GM10248 (cell line): Measurements from ENCODE around the gene RAP2A.

Experiments used
- CTCF ChIA-PET: fragments of 300-600 bp; sonication (Branson Sonifier 250); formaldehyde crosslinking; extraction: SDS; loops from one replicate; lab custom pipeline; 2021; ENCODE audit warnings: antibody characterized with exemption; lab: Yijun Ruan, JAX
- POLR2A ChIA-PET: fragments of 350-650 bp; sonication (Branson Sonifier 250); formaldehyde crosslinking; extraction: SDS; loops from one replicate; lab custom pipeline; 2020; ENCODE audit warnings: antibody characterized with exemption; lab: Yijun Ruan, JAX
- DNase-seq: peaks from one replicate; pipeline ENCODE4 v3.0.0; 2012; ENCODE audit errors: extremely low spot score
- TF ChIP-seq, protein P1 (sequence below): IDR thresholded peaks from 2 replicates; pipeline ENCODE4 v1.5.1; 2012; ENCODE audit warnings: mild to moderate bottlenecking, low read depth; ENCODE audit errors: extremely low read depth, missing control alignments, control extremely low read depth

Gene RAP2A

DNA sequence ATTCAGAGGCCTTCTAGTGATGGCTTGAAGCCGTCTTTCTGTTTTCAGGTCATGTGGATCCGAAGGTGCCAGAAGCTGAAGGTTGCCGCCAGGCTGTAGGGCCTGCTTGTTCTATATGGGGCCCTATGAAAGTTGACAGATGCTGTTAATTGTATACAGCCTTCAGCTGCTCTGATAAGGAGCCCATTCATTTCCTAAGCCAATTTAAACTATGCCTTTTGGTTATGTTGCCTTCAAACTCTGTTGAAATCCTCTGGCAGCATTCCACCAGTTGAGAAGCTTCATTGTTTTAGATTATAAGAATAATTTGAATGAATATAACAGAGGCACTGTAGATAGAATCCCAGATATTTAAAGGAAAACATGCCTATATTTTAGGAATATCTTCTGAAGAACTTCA is 34.4 kb downstream of the RAP2A start:
- CTCF ChIA-PET: interaction anchor here (1.1 to 1.5 kb wide), 5 partner anchors 11 to 27 kb away, joined by 3 to 4 read pairs (median 3); no protein-coding TSS in a partner anchor
- TF ChIP-seq, protein P1, sequence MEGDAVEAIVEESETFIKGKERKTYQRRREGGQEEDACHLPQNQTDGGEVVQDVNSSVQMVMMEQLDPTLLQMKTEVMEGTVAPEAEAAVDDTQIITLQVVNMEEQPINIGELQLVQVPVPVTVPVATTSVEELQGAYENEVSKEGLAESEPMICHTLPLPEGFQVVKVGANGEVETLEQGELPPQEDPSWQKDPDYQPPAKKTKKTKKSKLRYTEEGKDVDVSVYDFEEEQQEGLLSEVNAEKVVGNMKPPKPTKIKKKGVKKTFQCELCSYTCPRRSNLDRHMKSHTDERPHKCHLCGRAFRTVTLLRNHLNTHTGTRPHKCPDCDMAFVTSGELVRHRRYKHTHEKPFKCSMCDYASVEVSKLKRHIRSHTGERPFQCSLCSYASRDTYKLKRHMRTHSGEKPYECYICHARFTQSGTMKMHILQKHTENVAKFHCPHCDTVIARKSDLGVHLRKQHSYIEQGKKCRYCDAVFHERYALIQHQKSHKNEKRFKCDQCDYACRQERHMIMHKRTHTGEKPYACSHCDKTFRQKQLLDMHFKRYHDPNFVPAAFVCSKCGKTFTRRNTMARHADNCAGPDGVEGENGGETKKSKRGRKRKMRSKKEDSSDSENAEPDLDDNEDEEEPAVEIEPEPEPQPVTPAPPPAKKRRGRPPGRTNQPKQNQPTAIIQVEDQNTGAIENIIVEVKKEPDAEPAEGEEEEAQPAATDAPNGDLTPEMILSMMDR: no peak
- POLR2A ChIA-PET: no interaction called here
- no peak for DNase-seq

DNA sequence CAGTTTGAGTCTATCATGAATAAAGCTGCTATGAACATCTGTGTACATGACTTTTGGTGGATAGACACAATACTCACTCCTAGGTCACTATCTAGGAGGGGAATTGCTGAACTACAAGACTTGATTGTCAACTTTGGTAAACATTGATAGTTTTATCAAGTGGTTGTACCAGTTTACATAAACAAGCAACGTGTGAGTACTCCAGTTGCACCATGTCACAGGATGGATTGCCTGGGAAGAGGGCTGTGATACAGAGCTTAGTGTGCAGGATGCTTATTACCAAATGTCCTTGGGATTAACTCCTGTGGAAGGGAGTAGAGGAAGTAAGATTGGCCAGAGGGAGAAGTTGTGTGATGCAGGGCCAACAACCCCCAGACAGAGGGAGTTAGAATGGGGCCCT is 37.7 kb downstream of the RAP2A start:
- no peak for DNase-seq
- ChIA-PET CTCF (interaction anchor here (0.6 kb wide), 1 partner anchor 263 kb away, joined by 3 read pairs; no protein-coding TSS in a partner anchor), POLR2A (no interaction called here)
- TF ChIP-seq, protein P1: no peak

DNA sequence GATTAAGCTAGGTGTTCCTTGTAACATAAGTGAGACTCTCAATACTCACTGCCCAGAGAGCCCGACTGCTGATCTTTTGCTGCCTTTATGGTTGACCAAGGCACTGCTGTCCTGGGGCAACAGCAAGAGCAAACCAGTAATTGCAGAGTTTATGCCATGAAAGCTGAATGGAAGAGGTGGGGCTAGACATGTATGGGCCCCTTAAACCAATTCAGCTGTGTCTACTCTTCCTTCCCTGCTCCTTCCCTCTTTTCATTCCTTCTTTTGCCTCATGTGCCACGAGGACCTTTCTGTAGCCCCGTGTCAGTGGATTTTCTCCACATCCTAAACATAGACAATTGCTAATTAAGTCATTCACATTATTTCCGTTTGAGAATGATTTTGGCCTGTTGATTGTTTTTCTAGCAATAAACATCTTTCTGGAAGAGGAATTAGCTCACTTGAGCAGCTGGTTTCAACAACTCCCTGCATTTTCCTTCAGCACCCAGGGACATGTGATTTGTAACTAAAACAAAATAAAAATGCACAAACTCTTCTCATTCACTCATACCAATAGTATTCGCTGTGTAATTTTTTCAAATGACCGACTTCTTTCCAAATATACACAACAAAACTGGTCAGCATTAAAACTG is 40.5 kb downstream of the RAP2A start:
- ChIA-PET CTCF (interaction anchor here (1.3 to 2.1 kb wide), 4 partner anchors 10 to 365 kb away, joined by 3 to 11 read pairs (median 4); no protein-coding TSS in a partner anchor), POLR2A (no interaction called here)
- TF ChIP-seq, protein P1: no peak
- no peak for DNase-seq

DNA sequence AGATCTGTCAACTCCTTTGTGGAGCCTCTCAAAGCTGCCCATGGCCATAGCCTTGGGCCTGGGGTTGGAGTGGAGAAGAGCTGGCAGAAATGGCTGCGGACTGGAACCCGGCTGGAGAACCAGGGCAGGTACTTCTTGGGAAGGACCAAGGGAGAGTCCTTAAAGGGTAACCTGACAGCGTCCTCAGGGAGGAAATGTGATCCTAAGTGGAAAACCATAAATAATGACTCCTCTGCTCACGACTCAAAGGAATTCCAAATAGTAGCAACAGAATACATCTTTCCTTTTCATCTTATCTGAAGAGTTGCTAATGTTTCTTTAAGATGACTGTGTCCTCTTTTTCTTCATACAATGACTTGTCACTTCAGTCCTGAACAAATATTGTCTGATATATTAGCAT is 41.0 kb downstream of the RAP2A start:
- ChIA-PET CTCF (interaction anchor here (1.5 to 2.1 kb wide), 3 partner anchors 9 to 15 kb away, joined by 4 to 11 read pairs (median 5); no protein-coding TSS in a partner anchor), POLR2A (no interaction called here)
- no peak for DNase-seq
- TF ChIP-seq, protein P1: no peak

DNA sequence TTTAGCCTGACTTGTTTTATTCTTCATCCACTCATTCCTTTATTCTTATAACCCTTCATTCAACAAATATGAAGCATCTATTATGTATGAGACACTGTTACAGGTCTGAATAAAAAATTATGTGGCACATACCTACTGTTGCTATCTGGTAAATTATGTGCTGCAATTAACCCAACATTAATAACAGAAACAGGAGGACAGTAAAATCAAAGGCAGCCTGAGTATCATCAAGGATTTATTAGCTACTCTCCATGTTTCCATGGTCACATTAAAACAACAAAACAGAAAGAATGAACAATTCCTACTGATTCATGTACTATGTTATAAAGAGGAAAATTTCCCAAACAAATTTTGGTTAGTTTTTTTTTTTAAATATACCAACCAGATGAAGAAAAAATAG is 43.9 kb downstream of the RAP2A start:
- TF ChIP-seq, protein P1: no peak
- CTCF ChIA-PET: interaction anchor here (0.9 to 1.9 kb wide), 3 partner anchors 15 to 38 kb away, joined by 3 to 4 read pairs (median 3); no protein-coding TSS in a partner anchor
- DNase-seq: no peak
- POLR2A ChIA-PET: no interaction called here

DNA sequence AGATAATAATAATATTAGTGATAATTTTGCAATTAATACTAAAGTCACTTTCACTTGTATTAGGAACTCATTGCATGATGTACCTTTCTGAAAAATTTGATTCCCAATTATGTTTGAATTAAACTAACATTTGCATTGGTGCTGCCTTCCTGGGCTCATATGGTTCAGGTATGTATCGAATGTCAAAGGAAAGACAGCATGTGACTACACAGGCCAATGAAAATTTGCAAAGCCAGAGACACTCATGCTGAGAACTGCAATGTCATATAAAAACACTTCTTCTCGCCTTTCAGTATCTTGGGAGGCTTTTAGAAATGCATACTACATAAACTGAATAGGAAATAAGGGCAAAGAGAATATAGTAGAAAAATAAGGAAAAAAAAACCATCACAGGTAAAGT is 44.3 kb downstream of the RAP2A start:
- TF ChIP-seq, protein P1: no peak
- ChIA-PET POLR2A (no interaction called here), CTCF (interaction anchor here (1.9 kb wide), 1 partner anchor 15 kb away, joined by 4 read pairs; no protein-coding TSS in a partner anchor)
- DNase-seq: no peak
